Esophagus (tissue), 2 donors: Measurements from ENCODE around the gene ATP7B. TPM values are rescaled to one million over a fixed set of nuclear protein-coding genes. Genes with fewer than 3 reads are reported as not detected.

Source experiments
- H3K27ac ChIP-seq, 2 donors: one replicate each; pipeline ENCODE4 v1.5.1; 2013; ENCODE audit warnings: low read depth in 2 of 2, mild to moderate bottlenecking in 2 of 2, inconsistent platforms in 1 of 2, low read length in 1 of 2, moderate library complexity in 1 of 2
- H3K27me3 ChIP-seq, 2 donors: one replicate each; pipeline ENCODE4 v1.6.1; 2013; ENCODE audit warnings: low read length in 2 of 2, control low read depth in 1 of 2, mild to moderate bottlenecking in 1 of 2; ENCODE audit not compliant: insufficient read depth in 2 of 2, control insufficient read depth in 1 of 2
- H3K36me3 ChIP-seq, 2 donors: one replicate each; pipeline ENCODE4 v1.6.1; 2013; ENCODE audit warnings: low read length in 1 of 2; ENCODE audit not compliant: control insufficient read depth in 2 of 2, insufficient read depth in 2 of 2
- H3K4me1 ChIP-seq, 2 donors: one replicate each; pipeline ENCODE4 v1.6.1; 2013; ENCODE audit warnings: low read length in 1 of 2; ENCODE audit not compliant: control insufficient read depth in 2 of 2, insufficient read depth in 2 of 2
- H3K4me3 ChIP-seq, 2 donors: one replicate each; pipeline ENCODE4 v1.5.1; 2013; ENCODE audit warnings: low read length in 2 of 2, mild to moderate bottlenecking in 2 of 2, low read depth in 1 of 2, moderate library complexity in 1 of 2
- H3K9me3 ChIP-seq, 2 donors: one replicate each; pipeline ENCODE4 v1.6.1; 2013; ENCODE audit warnings: mild to moderate bottlenecking in 2 of 2, low read depth in 1 of 2, low read length in 1 of 2, moderate library complexity in 1 of 2; ENCODE audit not compliant: control insufficient read depth in 2 of 2, insufficient read depth in 1 of 2
- WGBS, 2 donors: extraction: QIAGEN DNeasy Blood & Tissue Kit; methylation state at CpG; one replicate each; pipeline ENCODE4 v1.1.7; 2013; 5-methylcytosine and 5-hydroxymethylcytosine counted together
- polyA plus RNA-seq, 2 donors: library from polyadenylated mRNA; stranded (reverse); fragments of 200-250 nt; gene quantifications; one replicate each; pipeline ENCODE4 v1.2.3, GENCODE V29; 2013
- donor health status: healthy with polysubstance abuse.
- donor health status: Bipolar disorder and iron deficiency.

ATP7B gene
- polyA plus RNA-seq, 2 donors: 0.55 to 0.59 TPM

GRCh38 chr13:51955816-51956603, 55.2 kb downstream of the ATP7B start:
- Histone ChIP-seq H3K4me1 (peaks cover 2% of the 10 kb centered on the region in 2 donors), H3K9me3 (no peaks in the 10 kb centered on the region), H3K27me3 (no peaks in the 10 kb centered on the region), H3K4me3 (no peak overlapping the region), H3K27ac (no peak overlapping the region), H3K36me3 (no peaks in the 10 kb centered on the region)
- 79 to 84% methylated on average over 16 of the region's 16 CpGs for WGBS, 2 donors

GRCh38 chr13:51955281-51955771, 55.9 kb downstream of the ATP7B start:
- 50 to 52% methylated on average over 15 of the region's 15 CpGs for WGBS, 2 donors
- H3K9me3 ChIP-seq: no peaks in the 10 kb centered on the region
- H3K36me3 ChIP-seq: no peaks in the 10 kb centered on the region
- H3K27ac ChIP-seq: no peak overlapping the region
- H3K4me3 ChIP-seq: no peak overlapping the region
- peaks cover 2% of the 10 kb centered on the region in 2 donors for H3K4me1 ChIP-seq
- H3K27me3 ChIP-seq: no peaks in the 10 kb centered on the region

GRCh38 chr13:51953347-51954195, 57.7 kb downstream of the ATP7B start:
- WGBS, 2 donors: 84 to 88% methylated on average over 3 of the region's 3 CpGs

GRCh38 chr13:51950722-51951121, 60.5 kb downstream of the ATP7B start:
- WGBS, 2 donors: 74 to 77% methylated on average over 5 of the region's 5 CpGs
- Histone ChIP-seq H3K4me1 (peaks cover 0 to 1% of the 10 kb centered on the region in 2 donors), H3K4me3 (no peak overlapping the region), H3K36me3 (no peaks in the 10 kb centered on the region), H3K9me3 (peaks cover 0 to 2% of the 10 kb centered on the region in 2 donors), H3K27ac (no peak overlapping the region), H3K27me3 (no peaks in the 10 kb centered on the region)

More at GRCh38 chr13:51953347-51954195, 57.7 kb downstream of the ATP7B start:
- Histone ChIP-seq H3K27me3 (no peaks in the 10 kb centered on the region), H3K9me3 (peaks cover 0 to 2% of the 10 kb centered on the region in 2 donors), H3K4me1 (peaks cover 0 to 2% of the 10 kb centered on the region in 2 donors), H3K36me3 (no peaks in the 10 kb centered on the region), H3K27ac (no peak overlapping the region), H3K4me3 (no peak overlapping the region)

GRCh38 chr13:51946163-51946669, 65.0 kb downstream of the ATP7B start:
- 89 to 95% methylated on average over 15 of the region's 15 CpGs for WGBS, 2 donors
- Histone ChIP-seq H3K4me3 (no peak overlapping the region), H3K4me1 (no peaks in the 10 kb centered on the region), H3K9me3 (peaks cover 0 to 2% of the 10 kb centered on the region in 2 donors), H3K36me3 (no peaks in the 10 kb centered on the region), H3K27ac (no peak overlapping the region), H3K27me3 (no peaks in the 10 kb centered on the region)

- no peaks in the 10 kb centered on the region for H3K27me3 ChIP-seq
- H3K27ac ChIP-seq: no peak overlapping the region
- H3K4me3 ChIP-seq: no peak overlapping the region
- WGBS, 2 donors: 82 to 83% methylated on average over 12 of the region's 12 CpGs
- H3K9me3 ChIP-seq: peaks cover 0 to 1% of the 10 kb centered on the region in 2 donors
- no peaks in the 10 kb centered on the region for H3K4me1 ChIP-seq
- no peaks in the 10 kb centered on the region for H3K36me3 ChIP-seq
These were observed 66.1 kb downstream of the ATP7B start for GRCh38 chr13:51945149-51945548.

GRCh38 chr13:51944428-51944827, 66.8 kb downstream of the ATP7B start:
- H3K36me3 ChIP-seq: no peaks in the 10 kb centered on the region
- no peaks in the 10 kb centered on the region for H3K27me3 ChIP-seq
- WGBS, 2 donors: 83 to 86% methylated on average over 4 of the region's 4 CpGs
- H3K27ac ChIP-seq: no peak overlapping the region
- H3K9me3 ChIP-seq: no peaks in the 10 kb centered on the region
- H3K4me1 ChIP-seq: no peaks in the 10 kb centered on the region
- H3K4me3 ChIP-seq: no peak overlapping the region

GRCh38 chr13:51943721-51944120, 67.5 kb downstream of the ATP7B start:
- H3K4me1 ChIP-seq: no peaks in the 10 kb centered on the region
- H3K27me3 ChIP-seq: no peaks in the 10 kb centered on the region
- no peak overlapping the region for H3K4me3 ChIP-seq
- WGBS, 2 donors: 74 to 84% methylated on average over 8 of the region's 8 CpGs
- no peak overlapping the region for H3K27ac ChIP-seq
- no peaks in the 10 kb centered on the region for H3K9me3 ChIP-seq
- H3K36me3 ChIP-seq: no peaks in the 10 kb centered on the region

GRCh38 chr13:51942189-51942588, 69.1 kb downstream of the ATP7B start:
- Histone ChIP-seq H3K4me3 (no peak overlapping the region), H3K4me1 (no peaks in the 10 kb centered on the region), H3K36me3 (no peaks in the 10 kb centered on the region), H3K9me3 (no peaks in the 10 kb centered on the region), H3K27me3 (no peaks in the 10 kb centered on the region), H3K27ac (no peak overlapping the region)
- WGBS, 2 donors: 44% methylated on average over 9 of the region's 9 CpGs
